ENCODE data around the gene RNF138.

Gene RNF138

DNA sequence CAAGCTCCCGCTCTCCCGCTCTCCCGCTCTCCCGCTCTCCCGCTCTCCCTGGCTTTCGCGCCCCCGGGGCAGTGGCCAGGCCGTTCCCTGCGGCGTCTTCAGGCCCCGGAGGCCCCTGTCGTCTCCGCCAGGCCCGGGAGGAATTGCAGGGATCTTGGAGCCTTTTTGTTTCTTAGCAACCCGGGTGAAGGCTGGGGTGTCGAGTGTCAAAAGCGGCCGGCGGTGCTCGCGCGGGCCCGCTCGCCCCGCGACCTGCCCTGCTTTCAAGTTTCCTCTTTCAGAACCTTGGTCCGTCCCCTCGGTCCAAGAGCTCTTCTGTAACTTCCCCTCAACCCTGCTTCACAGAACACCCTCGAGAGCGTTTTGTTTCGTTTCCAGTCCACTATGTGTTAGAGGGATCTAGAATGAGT, 1.4 kb downstream of the RNF138 start:
- peaks cover 2 to 27% (median 8%) of the 10 kb centered on the region in 4 experiments for H3K36me3 ChIP-seq (ENCODE audit: control insufficient read depth in 4 of 4, insufficient read depth in 4 of 4, low read length in 3 of 4)

GRCh38 chr18:32093523-32093922, 1.8 kb downstream of the RNF138 start:
- Histone ChIP-seq H3K27ac (ENCODE audit: insufficient read depth in 1 of 2, low read depth in 1 of 2, low read length in 2 of 2, poor library complexity in 1 of 2, severe bottlenecking in 2 of 2) (peak overlapping the region; percentile 70 to 91), H3K36me3 (ENCODE audit: control insufficient read depth in 4 of 4, insufficient read depth in 4 of 4, low read length in 3 of 4) (peaks cover 2 to 27% (median 8%) of the 10 kb centered on the region in 4 experiments), H3K9me3 (ENCODE audit: control extremely low read depth in 1 of 5, control insufficient read depth in 4 of 5, insufficient read depth in 2 of 5, low read depth in 1 of 5, low read length in 4 of 5) (no peaks in the 10 kb centered on the region), H3K27me3 (replicated peaks in 2 of 5; ENCODE audit: control insufficient read depth in 4 of 5, insufficient read depth in 5 of 5, low read length in 4 of 5) (no peaks in the 10 kb centered on the region), H3K4me1 (ENCODE audit: control extremely low read depth in 1 of 4, control insufficient read depth in 4 of 4, insufficient read depth in 4 of 4, low read length in 3 of 4) (peaks cover 11 to 39% (median 28%) of the 10 kb centered on the region in 4 experiments), H3K4me3 (ENCODE audit: control insufficient read depth in 1 of 7, extremely low read depth in 1 of 7, insufficient read depth in 4 of 7, low read depth in 2 of 7, low read length in 6 of 7) (peak overlapping the region in 6 of 7 experiments; percentile 81 to 95 (median 88))
- DNase-seq, result no peak
- POLR2A ChIA-PET, result interaction anchor here (0.7 kb wide), 1 partner anchor 12 kb away, joined by 3 read pairs; no protein-coding TSS in a partner anchor
- 5% methylated on average over 3 of the region's 7 CpGs for WGBS (ENCODE audit: insufficient coverage)
- CTCF ChIA-PET, result no interaction called here

More for the DNA sequence above, 1.4 kb downstream of the RNF138 start:
- DNase-seq, result peak; percentile 70 to 85 (median 84)
- peaks cover 11 to 39% (median 28%) of the 10 kb centered on the region in 4 experiments for H3K4me1 ChIP-seq (ENCODE audit: control extremely low read depth in 1 of 4, control insufficient read depth in 4 of 4, insufficient read depth in 4 of 4, low read length in 3 of 4)
- H3K9me3 ChIP-seq (ENCODE audit: control extremely low read depth in 1 of 5, control insufficient read depth in 4 of 5, insufficient read depth in 2 of 5, low read depth in 1 of 5, low read length in 4 of 5), result no peaks in the 10 kb centered on the region
- CTCF ChIA-PET, result no interaction called here
- WGBS (ENCODE audit: insufficient coverage), result 0% methylated on average over 22 of the region's 32 CpGs
- no peaks in the 10 kb centered on the region for H3K27me3 ChIP-seq (replicated peaks in 2 of 5; ENCODE audit: control insufficient read depth in 4 of 5, insufficient read depth in 5 of 5, low read length in 4 of 5)
- POLR2A ChIA-PET, result interaction anchor here (0.7 kb wide), 1 partner anchor 12 kb away, joined by 3 read pairs; no protein-coding TSS in a partner anchor
- peak overlapping the region; percentile 69 to 95 (median 86) for H3K4me3 ChIP-seq (ENCODE audit: control insufficient read depth in 1 of 7, extremely low read depth in 1 of 7, insufficient read depth in 4 of 7, low read depth in 2 of 7, low read length in 6 of 7)
- peak overlapping the region; percentile 70 to 91 for H3K27ac ChIP-seq (ENCODE audit: insufficient read depth in 1 of 2, low read depth in 1 of 2, low read length in 2 of 2, poor library complexity in 1 of 2, severe bottlenecking in 2 of 2)

DNA sequence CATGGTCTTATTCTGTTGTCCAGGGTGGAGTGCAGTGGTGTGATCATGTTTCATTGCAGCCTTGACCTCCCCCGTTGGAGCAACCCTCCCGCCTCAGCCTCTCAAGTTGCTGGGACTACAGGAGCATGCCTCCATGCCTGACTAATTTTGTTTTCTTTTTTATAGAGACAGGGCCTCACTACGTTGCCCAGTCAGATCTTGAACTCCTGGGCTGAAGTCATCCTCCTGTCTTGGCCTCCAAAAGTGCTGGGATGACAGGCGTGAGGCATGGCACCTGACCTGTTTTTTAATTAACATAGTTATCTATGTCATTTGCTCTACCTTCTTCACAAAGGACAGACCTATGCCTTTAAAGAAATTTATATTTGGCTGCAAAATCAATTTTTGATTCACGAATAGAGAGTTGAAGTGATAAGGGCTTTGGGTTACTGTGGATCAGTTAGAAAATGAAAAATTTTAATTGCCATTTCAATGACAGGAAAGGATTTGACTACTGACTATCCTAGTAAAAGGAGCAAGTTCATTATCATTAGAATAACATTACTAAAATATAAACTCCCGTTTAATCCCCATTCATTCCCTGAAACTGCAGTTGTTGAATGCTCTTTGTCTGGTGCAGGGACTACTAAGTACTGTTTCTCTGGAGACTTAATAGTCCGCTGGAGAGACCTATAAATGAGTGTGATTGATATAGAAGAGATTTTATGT, 3.7 kb downstream of the RNF138 start:
- WGBS (ENCODE audit: insufficient coverage), result 100% methylated on average over 4 of the region's 7 CpGs
- H3K36me3 ChIP-seq (ENCODE audit: control insufficient read depth in 4 of 4, insufficient read depth in 4 of 4, low read length in 3 of 4), result peaks cover 2 to 37% (median 11%) of the 10 kb centered on the region in 4 experiments
- peaks cover 11 to 39% (median 28%) of the 10 kb centered on the region in 4 experiments for H3K4me1 ChIP-seq (ENCODE audit: control extremely low read depth in 1 of 4, control insufficient read depth in 4 of 4, insufficient read depth in 4 of 4, low read length in 3 of 4)
- ChIA-PET CTCF (interaction anchor here (1.0 to 1.4 kb wide), 2 partner anchors 10 kb away, joined by 3 to 4 read pairs; no protein-coding TSS in a partner anchor), POLR2A (no interaction called here)
- no peaks in the 10 kb centered on the region for H3K9me3 ChIP-seq (ENCODE audit: control extremely low read depth in 1 of 5, control insufficient read depth in 4 of 5, insufficient read depth in 2 of 5, low read depth in 1 of 5, low read length in 4 of 5)
- no peak overlapping the region for H3K27ac ChIP-seq (ENCODE audit: insufficient read depth in 1 of 2, low read depth in 1 of 2, low read length in 2 of 2, poor library complexity in 1 of 2, severe bottlenecking in 2 of 2)
- no peak overlapping the region for H3K4me3 ChIP-seq (ENCODE audit: control insufficient read depth in 1 of 7, extremely low read depth in 1 of 7, insufficient read depth in 4 of 7, low read depth in 2 of 7, low read length in 6 of 7)
- no peak for DNase-seq
- H3K27me3 ChIP-seq (replicated peaks in 2 of 5; ENCODE audit: control insufficient read depth in 4 of 5, insufficient read depth in 5 of 5, low read length in 4 of 5), result no peaks in the 10 kb centered on the region

DNA sequence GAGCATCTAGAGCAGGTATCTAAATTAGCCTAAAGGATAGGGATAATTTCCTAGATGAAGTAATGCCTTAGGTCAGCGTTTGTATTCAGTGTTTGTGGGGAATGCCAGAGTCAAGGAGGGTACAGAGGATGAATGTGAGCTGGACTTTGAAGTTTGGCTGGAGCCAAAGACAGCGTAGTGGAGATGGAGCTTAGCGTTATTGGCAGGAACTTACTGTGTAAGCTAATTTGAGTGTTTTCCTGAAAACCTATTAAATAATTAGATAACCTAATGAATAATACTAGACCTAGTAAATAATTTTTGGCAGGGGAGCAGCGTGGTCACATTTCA, 4.2 kb downstream of the RNF138 start:
- no peak for DNase-seq
- Histone ChIP-seq H3K9me3 (ENCODE audit: control extremely low read depth in 1 of 5, control insufficient read depth in 4 of 5, insufficient read depth in 2 of 5, low read depth in 1 of 5, low read length in 4 of 5) (no peaks in the 10 kb centered on the region), H3K27ac (ENCODE audit: insufficient read depth in 1 of 2, low read depth in 1 of 2, low read length in 2 of 2, poor library complexity in 1 of 2, severe bottlenecking in 2 of 2) (no peak overlapping the region), H3K4me1 (ENCODE audit: control extremely low read depth in 1 of 4, control insufficient read depth in 4 of 4, insufficient read depth in 4 of 4, low read length in 3 of 4) (peaks cover 9 to 38% (median 28%) of the 10 kb centered on the region in 4 experiments), H3K4me3 (ENCODE audit: control insufficient read depth in 1 of 7, extremely low read depth in 1 of 7, insufficient read depth in 4 of 7, low read depth in 2 of 7, low read length in 6 of 7) (no peak overlapping the region), H3K36me3 (ENCODE audit: control insufficient read depth in 4 of 4, insufficient read depth in 4 of 4, low read length in 3 of 4) (peaks cover 2 to 37% (median 12%) of the 10 kb centered on the region in 4 experiments), H3K27me3 (replicated peaks in 2 of 5; ENCODE audit: control insufficient read depth in 4 of 5, insufficient read depth in 5 of 5, low read length in 4 of 5) (no peaks in the 10 kb centered on the region)
- CTCF ChIA-PET, result interaction anchor here (1.0 to 1.4 kb wide), 2 partner anchors 9 to 11 kb away, joined by 3 to 4 read pairs; no protein-coding TSS in a partner anchor
- POLR2A ChIA-PET, result no interaction called here
- WGBS (ENCODE audit: insufficient coverage), result 90% methylated on average over 2 of the region's 4 CpGs

DNA sequence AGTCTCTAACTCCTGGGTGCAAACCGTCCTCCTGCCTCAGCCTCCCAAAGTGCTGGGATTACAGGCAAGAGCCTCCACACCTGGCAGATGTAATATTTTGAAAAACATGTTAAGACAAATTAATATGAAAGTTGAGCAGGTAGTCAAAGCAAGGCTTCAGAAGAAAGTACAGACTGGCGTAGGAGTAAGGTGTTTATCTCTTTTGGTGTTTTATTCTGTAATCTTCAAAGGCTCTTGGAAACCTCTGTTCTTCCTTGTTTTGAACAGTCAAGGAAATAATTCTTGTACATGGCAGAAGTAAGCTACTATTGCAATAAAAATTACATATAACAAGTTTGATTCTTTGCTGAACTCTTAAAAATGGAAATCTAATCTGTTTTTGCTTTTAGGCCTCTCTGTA, 5.3 kb downstream of the RNF138 start:
- peaks cover 4 to 37% (median 16%) of the 10 kb centered on the region in 4 experiments for H3K36me3 ChIP-seq (ENCODE audit: control insufficient read depth in 4 of 4, insufficient read depth in 4 of 4, low read length in 3 of 4)
- ChIA-PET POLR2A (no interaction called here), CTCF (interaction anchor here (1.4 kb wide), 1 partner anchor 12 kb away, joined by 3 read pairs; no protein-coding TSS in a partner anchor)
- DNase-seq, result peak in 1 of 3 donors; percentile 11
- 60% methylated on average over 1 of the region's 2 CpGs for WGBS (ENCODE audit: insufficient coverage)
- H3K4me1 ChIP-seq (ENCODE audit: control extremely low read depth in 1 of 4, control insufficient read depth in 4 of 4, insufficient read depth in 4 of 4, low read length in 3 of 4), result peaks cover 5 to 29% (median 22%) of the 10 kb centered on the region in 4 experiments
- H3K9me3 ChIP-seq (ENCODE audit: control extremely low read depth in 1 of 5, control insufficient read depth in 4 of 5, insufficient read depth in 2 of 5, low read depth in 1 of 5, low read length in 4 of 5), result no peaks in the 10 kb centered on the region
- peak overlapping the region in 1 of 2 experiments; percentile 54 for H3K27ac ChIP-seq (ENCODE audit: insufficient read depth in 1 of 2, low read depth in 1 of 2, low read length in 2 of 2, poor library complexity in 1 of 2, severe bottlenecking in 2 of 2)
- no peaks in the 10 kb centered on the region for H3K27me3 ChIP-seq (replicated peaks in 2 of 5; ENCODE audit: control insufficient read depth in 4 of 5, insufficient read depth in 5 of 5, low read length in 4 of 5)
- H3K4me3 ChIP-seq (ENCODE audit: control insufficient read depth in 1 of 7, extremely low read depth in 1 of 7, insufficient read depth in 4 of 7, low read depth in 2 of 7, low read length in 6 of 7), result no peak overlapping the region

GRCh38 chr18:32104516-32104915, 12.8 kb downstream of the RNF138 start:
- Histone ChIP-seq H3K36me3 (ENCODE audit: control insufficient read depth in 4 of 4, insufficient read depth in 4 of 4, low read length in 3 of 4) (peaks cover 3 to 15% (median 10%) of the 10 kb centered on the region in 4 experiments), H3K4me3 (ENCODE audit: control insufficient read depth in 1 of 7, extremely low read depth in 1 of 7, insufficient read depth in 4 of 7, low read depth in 2 of 7, low read length in 6 of 7) (no peak overlapping the region), H3K27me3 (replicated peaks in 2 of 5; ENCODE audit: control insufficient read depth in 4 of 5, insufficient read depth in 5 of 5, low read length in 4 of 5) (no peaks in the 10 kb centered on the region), H3K9me3 (ENCODE audit: control extremely low read depth in 1 of 5, control insufficient read depth in 4 of 5, insufficient read depth in 2 of 5, low read depth in 1 of 5, low read length in 4 of 5) (no peaks in the 10 kb centered on the region), H3K4me1 (ENCODE audit: control extremely low read depth in 1 of 4, control insufficient read depth in 4 of 4, insufficient read depth in 4 of 4, low read length in 3 of 4) (no peaks in the 10 kb centered on the region), H3K27ac (ENCODE audit: insufficient read depth in 1 of 2, low read depth in 1 of 2, low read length in 2 of 2, poor library complexity in 1 of 2, severe bottlenecking in 2 of 2) (no peak overlapping the region)
- ChIA-PET CTCF (interaction anchor here (0.7 to 1.5 kb wide), 3 partner anchors 9 to 32 kb away, joined by 4 read pairs; no protein-coding TSS in a partner anchor), POLR2A (no interaction called here)
- WGBS (ENCODE audit: insufficient coverage), result no CpG with 5 or more reads among the region's 2 CpGs
- DNase-seq, result no peak

DNA sequence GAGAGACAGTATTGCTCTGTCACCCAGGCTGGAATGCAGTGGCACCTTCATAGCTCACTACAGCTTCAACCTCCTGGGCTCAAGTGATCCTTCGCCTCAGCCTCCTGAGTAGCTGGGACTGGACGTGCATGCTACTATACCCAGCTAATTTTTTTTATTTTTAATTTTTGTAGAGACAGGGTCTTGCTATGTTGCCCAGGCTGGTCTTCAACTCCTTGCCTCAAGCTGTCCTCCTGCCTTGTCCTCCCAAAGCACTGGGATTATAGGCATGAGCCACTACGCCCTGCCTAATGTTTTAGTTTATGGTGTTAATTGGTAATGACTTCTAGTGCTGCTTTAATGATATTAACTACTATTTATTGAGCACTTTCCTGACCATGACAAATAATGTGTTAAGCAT, 18.3 kb downstream of the RNF138 start:
- WGBS (ENCODE audit: insufficient coverage), result 100% methylated on average over 1 of the region's 3 CpGs
- Histone ChIP-seq H3K4me3 (ENCODE audit: control insufficient read depth in 1 of 7, extremely low read depth in 1 of 7, insufficient read depth in 4 of 7, low read depth in 2 of 7, low read length in 6 of 7) (no peak overlapping the region), H3K27me3 (replicated peaks in 2 of 5; ENCODE audit: control insufficient read depth in 4 of 5, insufficient read depth in 5 of 5, low read length in 4 of 5) (no peaks in the 10 kb centered on the region), H3K27ac (ENCODE audit: insufficient read depth in 1 of 2, low read depth in 1 of 2, low read length in 2 of 2, poor library complexity in 1 of 2, severe bottlenecking in 2 of 2) (no peak overlapping the region), H3K36me3 (ENCODE audit: control insufficient read depth in 4 of 4, insufficient read depth in 4 of 4, low read length in 3 of 4) (peaks cover 2 to 29% (median 18%) of the 10 kb centered on the region in 4 experiments), H3K9me3 (ENCODE audit: control extremely low read depth in 1 of 5, control insufficient read depth in 4 of 5, insufficient read depth in 2 of 5, low read depth in 1 of 5, low read length in 4 of 5) (no peaks in the 10 kb centered on the region), H3K4me1 (ENCODE audit: control extremely low read depth in 1 of 4, control insufficient read depth in 4 of 4, insufficient read depth in 4 of 4, low read length in 3 of 4) (no peaks in the 10 kb centered on the region)
- CTCF ChIA-PET, result no interaction called here
- DNase-seq, result no peak
- POLR2A ChIA-PET, result interaction anchor here (0.7 kb wide), 1 partner anchor 36 kb away, joined by 3 read pairs; no protein-coding TSS in a partner anchor
